GM12873 (cell line): Measurements from ENCODE around the gene FRMD4A.

Experiments used
- TF ChIP-seq, protein P1 (sequence below): IDR thresholded peaks from 2 replicates; pipeline ENCODE4 v1.5.1; 2012; ENCODE audit warnings: low read depth, mild to moderate bottlenecking, moderate library complexity, low read length, control low read depth; ENCODE audit not compliant: insufficient read depth; ENCODE audit errors: missing control alignments

FRMD4A gene

DNA sequence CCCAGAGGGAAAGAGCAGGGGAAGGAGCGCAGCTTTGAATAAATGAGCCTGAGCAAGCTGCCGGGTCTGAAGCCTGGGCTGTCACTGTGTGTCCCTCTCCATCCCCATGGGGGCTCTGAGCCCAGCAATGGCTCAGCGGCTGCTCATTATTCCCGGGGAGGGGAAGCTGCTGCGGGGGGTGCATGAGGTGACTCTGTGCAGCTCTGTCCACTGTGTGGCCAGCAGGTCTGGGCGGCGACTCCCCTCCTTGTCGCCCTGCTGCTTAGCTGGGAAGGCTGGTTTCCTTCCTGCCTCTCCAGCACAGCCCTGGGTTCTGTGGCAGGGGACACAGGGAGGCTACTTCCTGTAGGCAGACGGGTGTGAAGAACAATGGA lies 509.8 kb downstream of the FRMD4A start:
- TF ChIP-seq, protein P1, sequence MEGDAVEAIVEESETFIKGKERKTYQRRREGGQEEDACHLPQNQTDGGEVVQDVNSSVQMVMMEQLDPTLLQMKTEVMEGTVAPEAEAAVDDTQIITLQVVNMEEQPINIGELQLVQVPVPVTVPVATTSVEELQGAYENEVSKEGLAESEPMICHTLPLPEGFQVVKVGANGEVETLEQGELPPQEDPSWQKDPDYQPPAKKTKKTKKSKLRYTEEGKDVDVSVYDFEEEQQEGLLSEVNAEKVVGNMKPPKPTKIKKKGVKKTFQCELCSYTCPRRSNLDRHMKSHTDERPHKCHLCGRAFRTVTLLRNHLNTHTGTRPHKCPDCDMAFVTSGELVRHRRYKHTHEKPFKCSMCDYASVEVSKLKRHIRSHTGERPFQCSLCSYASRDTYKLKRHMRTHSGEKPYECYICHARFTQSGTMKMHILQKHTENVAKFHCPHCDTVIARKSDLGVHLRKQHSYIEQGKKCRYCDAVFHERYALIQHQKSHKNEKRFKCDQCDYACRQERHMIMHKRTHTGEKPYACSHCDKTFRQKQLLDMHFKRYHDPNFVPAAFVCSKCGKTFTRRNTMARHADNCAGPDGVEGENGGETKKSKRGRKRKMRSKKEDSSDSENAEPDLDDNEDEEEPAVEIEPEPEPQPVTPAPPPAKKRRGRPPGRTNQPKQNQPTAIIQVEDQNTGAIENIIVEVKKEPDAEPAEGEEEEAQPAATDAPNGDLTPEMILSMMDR = no peak

DNA sequence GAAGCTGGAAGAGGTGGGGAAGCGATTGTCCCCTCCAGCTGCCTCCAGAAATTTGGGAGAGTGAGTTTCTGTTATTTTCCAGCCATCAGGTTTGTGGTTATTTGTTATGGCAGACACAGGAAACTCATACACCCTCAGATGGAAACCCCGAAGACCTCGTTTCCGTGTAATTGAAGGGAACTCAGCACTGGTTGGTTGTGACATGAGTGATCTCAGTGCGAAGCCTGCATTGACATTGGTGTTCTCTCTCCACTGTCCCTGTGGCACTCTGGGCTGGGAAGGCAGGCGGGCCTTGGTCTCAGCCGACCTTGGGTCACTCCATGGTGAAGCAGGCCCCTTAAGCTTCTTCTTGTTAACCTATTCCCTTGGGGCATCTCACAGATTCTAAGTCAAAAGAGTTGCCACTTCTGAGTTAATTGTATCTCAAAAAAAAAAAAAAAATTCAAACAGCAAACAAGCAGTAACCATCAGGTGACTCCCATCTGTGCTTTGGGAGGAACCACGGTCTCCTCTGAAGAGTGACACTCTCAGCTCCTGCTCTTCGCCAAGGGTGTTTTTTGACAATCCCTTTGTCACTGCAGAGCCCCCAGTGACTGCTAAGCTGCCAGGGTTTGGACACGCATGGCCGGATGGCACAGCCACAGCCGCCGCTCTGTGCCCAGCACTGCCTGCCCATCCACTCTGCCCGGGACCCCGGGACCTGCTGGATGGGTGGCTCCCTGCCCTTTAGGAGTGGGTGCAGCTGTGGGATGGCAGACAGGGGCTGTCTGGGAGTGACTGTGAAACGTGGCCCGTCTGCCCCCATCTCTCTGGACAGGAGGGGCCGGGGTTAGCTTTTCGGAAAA lies 510.4 kb downstream of the FRMD4A start:
- TF ChIP-seq, protein P1 = no peak

DNA sequence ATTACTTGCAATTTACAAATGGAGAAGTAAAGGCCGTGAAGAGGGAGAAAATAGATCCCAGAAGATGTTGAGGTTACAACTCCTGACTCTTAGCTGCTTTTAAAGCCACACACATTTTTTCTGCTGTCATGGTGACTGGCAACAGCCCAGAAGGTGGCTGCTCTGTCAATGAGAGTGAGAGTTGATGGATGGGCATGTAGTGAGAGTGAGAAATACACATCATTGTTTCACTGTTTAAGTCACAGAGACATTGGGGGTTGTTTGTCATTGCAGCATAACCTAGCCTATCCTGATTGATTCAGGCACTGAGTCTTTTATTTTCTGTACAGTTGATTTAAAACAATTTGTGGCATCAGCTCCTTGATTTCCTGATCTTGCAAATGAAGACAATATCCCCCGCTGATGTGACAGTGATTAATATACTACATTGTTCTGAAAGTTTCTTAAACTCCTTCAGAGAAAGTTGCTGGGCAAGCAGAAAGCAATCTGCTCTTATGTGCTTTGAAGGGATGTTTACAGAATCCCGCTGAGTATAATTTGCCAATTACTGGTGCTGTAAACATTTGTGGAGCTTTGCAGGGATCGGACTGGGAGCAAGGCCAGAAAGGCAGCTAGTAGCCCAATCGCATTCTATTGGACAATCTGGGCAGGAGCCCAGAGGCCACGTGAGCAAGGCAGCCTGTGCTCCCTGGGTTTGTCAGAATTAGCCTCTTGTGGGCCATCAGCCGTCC lies 514.4 kb downstream of the FRMD4A start:
- TF ChIP-seq, protein P1 = no peak

DNA sequence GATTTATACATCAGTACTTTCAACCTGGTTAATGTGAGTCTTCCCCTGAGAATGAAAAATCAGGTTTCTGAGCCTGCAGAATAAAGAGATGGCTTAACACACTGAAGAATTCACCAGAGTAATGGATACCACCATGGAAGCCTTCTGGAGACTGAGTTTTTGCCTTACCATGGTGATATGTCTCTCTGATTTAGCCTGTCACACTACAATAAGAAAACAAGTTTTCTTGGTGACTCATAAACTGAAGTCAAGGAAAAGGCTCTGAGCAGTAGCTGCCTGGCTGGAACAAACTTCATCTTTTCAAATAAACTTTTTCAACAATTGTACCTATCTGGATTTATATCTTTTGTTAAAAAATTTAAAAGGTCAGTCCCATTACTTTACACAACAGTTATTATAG lies 515.0 kb downstream of the FRMD4A start:
- TF ChIP-seq, protein P1 = no peak

DNA sequence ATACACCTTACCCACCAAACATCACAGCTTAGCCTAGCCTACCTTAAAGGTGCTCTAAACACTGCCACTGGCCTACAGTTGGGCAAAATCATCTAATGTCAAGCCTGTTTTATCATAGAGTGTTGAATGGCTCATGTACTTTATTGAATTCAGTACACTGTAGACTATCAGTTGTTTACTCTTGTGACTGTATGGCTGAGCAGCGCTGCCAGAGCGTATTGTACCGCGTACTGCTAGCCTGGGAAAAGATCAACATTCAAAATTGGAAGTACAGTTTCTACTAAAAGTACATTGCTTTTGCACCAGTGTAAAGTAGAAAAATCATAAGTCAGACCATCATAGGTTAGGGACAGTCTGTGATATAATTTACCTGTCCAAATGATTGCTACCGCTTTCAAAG lies 517.2 kb downstream of the FRMD4A start:
- TF ChIP-seq, protein P1 = no peak

DNA sequence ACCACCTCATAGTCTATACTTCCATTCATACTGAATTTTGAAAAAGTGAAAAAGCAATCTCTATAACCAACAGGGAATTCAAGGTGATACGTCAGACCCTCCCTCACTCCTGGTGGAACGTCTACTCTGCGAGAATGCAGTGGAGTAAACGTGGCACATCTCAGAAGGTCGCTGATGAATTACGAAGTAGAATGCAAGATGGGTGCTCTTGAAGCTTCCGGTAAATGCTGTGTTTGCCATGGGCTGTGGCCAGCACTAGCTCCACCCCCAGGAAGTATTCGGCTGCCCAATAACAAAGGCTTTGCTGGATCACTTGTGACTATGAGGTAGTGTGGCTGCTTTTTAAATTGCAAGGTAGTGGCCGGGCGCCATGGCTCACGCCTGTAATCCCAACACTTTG lies 517.9 kb downstream of the FRMD4A start:
- TF ChIP-seq, protein P1 = no peak

DNA sequence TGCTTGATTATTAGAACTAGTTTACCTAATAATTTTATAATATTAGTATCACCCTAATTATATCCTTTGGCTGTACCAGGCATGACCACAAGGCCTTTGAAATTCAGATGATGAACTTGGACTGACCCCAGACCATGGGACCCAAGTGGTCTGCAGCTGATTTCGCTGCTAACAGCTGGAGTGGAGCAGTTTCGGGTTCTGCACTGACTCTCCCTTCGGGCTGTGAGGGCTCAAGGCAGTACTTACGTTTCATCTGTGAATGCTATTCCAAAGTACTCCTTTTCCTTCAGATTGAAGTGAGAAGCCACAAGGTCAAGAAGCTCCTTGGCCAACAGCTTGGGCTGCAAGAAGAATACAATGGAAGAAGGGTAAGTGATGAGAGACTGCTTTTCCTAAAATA lies 520.2 kb downstream of the FRMD4A start:
- TF ChIP-seq, protein P1 = no peak
